ENCODE data around the gene PMIS2. TPM values are rescaled to one million over a fixed set of nuclear protein-coding genes. Genes with fewer than 3 reads are reported as not detected.

The PMIS2 gene
- total RNA-seq, 1 experiment from 2014 or later = not detected

GRCh38 chr19:35615036-35615435 is 29.1 kb downstream of the PMIS2 start:
- no peak overlapping the region for H3K4me3 ChIP-seq
- DNase-seq (ENCODE audit: low read depth in 1 of 2, low spot score in 2 of 2) = no peak
- peaks cover 10% of the 10 kb centered on the region for H3K4me1 ChIP-seq (replicated peaks)
- no peak overlapping the region for H3K27ac ChIP-seq
- H3K27me3 ChIP-seq (replicated peaks) = no peaks in the 10 kb centered on the region
- no peaks in the 10 kb centered on the region for H3K9me3 ChIP-seq (replicated peaks)
- peaks cover 16% of the 10 kb centered on the region; the same call in 1 of the 2 replicates for H3K36me3 ChIP-seq

DNA sequence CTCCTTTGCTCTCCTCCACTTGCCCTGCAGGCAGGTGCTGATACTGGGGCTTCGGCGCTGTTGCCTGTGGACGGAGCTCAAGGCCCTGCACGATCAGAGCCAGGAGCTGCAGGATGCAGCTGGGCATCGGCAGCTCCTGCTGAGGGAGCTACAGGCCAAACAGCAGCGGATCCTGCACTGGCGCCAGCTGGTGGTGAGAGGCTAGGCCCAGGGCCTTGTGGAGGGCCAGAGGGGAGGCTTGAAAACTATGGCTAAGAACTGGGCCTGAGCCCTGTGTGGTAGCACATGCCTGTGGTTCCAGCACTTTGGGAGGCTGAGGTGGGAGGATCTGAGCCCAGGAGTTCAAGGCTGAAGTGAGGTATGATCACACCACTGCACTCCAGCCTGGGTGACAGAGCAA is 32.9 kb downstream of the PMIS2 start:
- no peak overlapping the region for H3K4me3 ChIP-seq
- DNase-seq (ENCODE audit: low read depth in 1 of 2, low spot score in 2 of 2) = no peak

DNA sequence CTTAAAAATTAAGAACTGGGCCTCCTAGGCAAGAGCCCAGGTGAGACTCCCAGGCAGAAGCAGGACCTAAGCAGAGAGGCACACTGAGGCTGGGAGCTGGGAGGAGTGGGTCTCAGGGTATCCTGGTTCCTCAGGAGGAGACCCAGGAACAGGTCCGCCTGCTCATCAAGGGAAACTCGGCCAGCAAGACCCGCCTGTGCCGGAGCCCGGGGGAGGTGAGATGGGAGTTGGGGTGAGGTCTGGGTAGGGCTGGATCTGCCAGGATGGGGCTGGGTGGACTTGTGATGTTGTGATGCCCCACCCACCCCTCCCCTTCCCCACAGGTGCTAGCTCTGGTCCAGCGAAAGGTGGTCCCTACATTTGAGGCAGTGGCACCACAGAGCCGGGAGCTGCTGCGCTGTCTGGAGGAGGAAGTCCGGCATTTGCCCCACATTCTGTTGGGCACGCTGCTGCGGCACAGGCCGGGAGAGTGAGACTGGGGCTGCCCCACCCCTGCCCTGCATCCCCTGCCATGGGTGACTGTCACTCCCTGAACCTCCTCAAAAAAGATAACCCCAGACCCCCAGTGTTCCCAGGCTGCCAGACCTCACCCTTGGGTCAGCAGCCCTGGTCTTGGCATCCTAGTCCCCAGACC is 33.4 kb downstream of the PMIS2 start:
- no peak overlapping the region for H3K4me3 ChIP-seq
- no peaks in the 10 kb centered on the region for H3K9me3 ChIP-seq (replicated peaks)
- no peaks in the 10 kb centered on the region for H3K27me3 ChIP-seq (replicated peaks)
- peaks cover 18% of the 10 kb centered on the region; the same call in 1 of the 2 replicates for H3K36me3 ChIP-seq
- no peak for DNase-seq (ENCODE audit: low read depth in 1 of 2, low spot score in 2 of 2)
- no peak overlapping the region for H3K27ac ChIP-seq
- no peaks in the 10 kb centered on the region for H3K4me1 ChIP-seq (replicated peaks)

More for the DNA sequence above, 32.9 kb downstream of the PMIS2 start:
- peaks cover 20% of the 10 kb centered on the region; the same call in 1 of the 2 replicates for H3K36me3 ChIP-seq
- H3K27me3 ChIP-seq (replicated peaks) = no peaks in the 10 kb centered on the region
- no peaks in the 10 kb centered on the region for H3K9me3 ChIP-seq (replicated peaks)
- no peak overlapping the region for H3K27ac ChIP-seq
- no peaks in the 10 kb centered on the region for H3K4me1 ChIP-seq (replicated peaks)

GRCh38 chr19:35620001-35620400 is 34.0 kb downstream of the PMIS2 start:
- H3K36me3 ChIP-seq = peaks cover 18% of the 10 kb centered on the region; the same call in 1 of the 2 replicates
- no peaks in the 10 kb centered on the region for H3K27me3 ChIP-seq (replicated peaks)
- no peaks in the 10 kb centered on the region for H3K4me1 ChIP-seq (replicated peaks)
- H3K9me3 ChIP-seq (replicated peaks) = no peaks in the 10 kb centered on the region
- no peak overlapping the region for H3K27ac ChIP-seq
- no peak for DNase-seq (ENCODE audit: low read depth in 1 of 2, low spot score in 2 of 2)
- H3K4me3 ChIP-seq = no peak overlapping the region

GRCh38 chr19:35621708-35622107 is 35.7 kb downstream of the PMIS2 start:
- no peaks in the 10 kb centered on the region for H3K27me3 ChIP-seq (replicated peaks)
- H3K36me3 ChIP-seq = peaks cover 15% of the 10 kb centered on the region; the same call in 1 of the 2 replicates
- H3K27ac ChIP-seq = no peak overlapping the region
- DNase-seq (ENCODE audit: low read depth in 1 of 2, low spot score in 2 of 2) = no peak
- H3K4me1 ChIP-seq (replicated peaks) = no peaks in the 10 kb centered on the region
- H3K9me3 ChIP-seq (replicated peaks) = no peaks in the 10 kb centered on the region
- H3K4me3 ChIP-seq = no peak overlapping the region

GRCh38 chr19:35622750-35623149 is 36.8 kb downstream of the PMIS2 start:
- H3K4me3 ChIP-seq = no peak overlapping the region
- H3K9me3 ChIP-seq (replicated peaks) = no peaks in the 10 kb centered on the region
- H3K27ac ChIP-seq = no peak overlapping the region
- DNase-seq (ENCODE audit: low read depth in 1 of 2, low spot score in 2 of 2) = no peak
- H3K36me3 ChIP-seq = peaks cover 15% of the 10 kb centered on the region; the same call in 1 of the 2 replicates
- H3K4me1 ChIP-seq (replicated peaks) = no peaks in the 10 kb centered on the region
- H3K27me3 ChIP-seq (replicated peaks) = no peaks in the 10 kb centered on the region

GRCh38 chr19:35623327-35624010 is 37.5 kb downstream of the PMIS2 start:
- no peak for DNase-seq (ENCODE audit: low read depth in 1 of 2, low spot score in 2 of 2)
- no peaks in the 10 kb centered on the region for H3K9me3 ChIP-seq (replicated peaks)
- no peaks in the 10 kb centered on the region; the same call in 1 of the 2 replicates for H3K4me1 ChIP-seq (replicated peaks)
- H3K27me3 ChIP-seq (replicated peaks) = no peaks in the 10 kb centered on the region
- no peak overlapping the region for H3K4me3 ChIP-seq
- no peak overlapping the region for H3K27ac ChIP-seq
- H3K36me3 ChIP-seq = peaks cover 14% of the 10 kb centered on the region; the same call in 1 of the 2 replicates

DNA sequence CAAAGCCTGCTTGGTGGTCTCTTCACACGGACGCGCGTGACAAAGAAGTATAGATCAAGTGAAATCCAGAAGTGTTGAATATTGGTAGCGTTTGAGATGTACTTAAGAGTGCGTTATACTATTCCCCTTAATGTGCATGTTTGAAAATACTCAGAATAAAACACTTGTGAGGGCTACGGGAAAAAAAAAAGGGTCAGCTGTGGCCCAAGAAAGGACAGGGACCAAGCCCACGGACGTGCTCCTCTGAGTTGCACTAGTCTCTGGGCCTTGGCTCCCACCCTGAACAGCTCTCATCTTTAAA is 42.2 kb downstream of the PMIS2 start:
- Histone ChIP-seq H3K4me3 (peak overlapping the region; percentile 75), H3K27me3 (replicated peaks) (no peaks in the 10 kb centered on the region), H3K9me3 (replicated peaks) (no peaks in the 10 kb centered on the region), H3K4me1 (replicated peaks) (peaks cover 6% of the 10 kb centered on the region), H3K27ac (peak overlapping the region; percentile 79), H3K36me3 (peaks cover 41% of the 10 kb centered on the region)
- DNase-seq (ENCODE audit: low read depth in 1 of 2, low spot score in 2 of 2) = no peak

GRCh38 chr19:35628565-35629331 is 42.8 kb downstream of the PMIS2 start, which contains the start of gene RBM42:
Gene RBM42 (plus strand): TSS chr19:35629036. CDS start chr19:35629154, 118 bp downstream.
- Histone ChIP-seq H3K36me3 (peaks cover 47% of the 10 kb centered on the region), H3K9me3 (replicated peaks) (no peaks in the 10 kb centered on the region)

DNA sequence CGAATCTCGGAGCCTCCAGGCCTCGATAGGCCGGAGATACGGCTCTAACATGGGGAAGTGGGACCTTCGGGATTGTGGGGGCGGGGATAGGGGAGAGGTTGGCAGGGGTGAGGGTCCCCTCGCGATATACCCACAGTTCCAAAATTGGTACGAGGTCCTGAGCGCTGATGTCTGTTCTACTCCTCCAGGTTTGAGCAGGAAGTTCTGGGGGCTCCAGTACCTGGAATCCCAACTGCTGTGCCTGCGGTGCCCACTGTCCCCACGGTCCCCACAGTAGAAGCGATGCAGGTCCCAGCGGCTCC is 43.3 kb downstream of the PMIS2 start:
- Histone ChIP-seq H3K27me3 (replicated peaks) (no peaks in the 10 kb centered on the region), H3K4me1 (replicated peaks) (peaks cover 6% of the 10 kb centered on the region), H3K36me3 (peaks cover 52% of the 10 kb centered on the region), H3K9me3 (replicated peaks) (no peaks in the 10 kb centered on the region), H3K4me3 (peak overlapping the region; percentile 75), H3K27ac (peak overlapping the region; percentile 73)
- DNase-seq (ENCODE audit: low read depth in 1 of 2, low spot score in 2 of 2) = no peak

More at GRCh38 chr19:35628565-35629331, 42.8 kb downstream of the PMIS2 start, which contains the start of gene RBM42:
- Histone ChIP-seq H3K4me1 (replicated peaks) (peaks cover 6% of the 10 kb centered on the region), H3K27me3 (replicated peaks) (no peaks in the 10 kb centered on the region), H3K4me3 (peak within 1 kb of the TSS; percentile 75), H3K27ac (peak within 1 kb of the TSS; percentile 79)
- peak; percentile 98 to 99 for DNase-seq (ENCODE audit: low read depth in 1 of 2, low spot score in 2 of 2)

DNA sequence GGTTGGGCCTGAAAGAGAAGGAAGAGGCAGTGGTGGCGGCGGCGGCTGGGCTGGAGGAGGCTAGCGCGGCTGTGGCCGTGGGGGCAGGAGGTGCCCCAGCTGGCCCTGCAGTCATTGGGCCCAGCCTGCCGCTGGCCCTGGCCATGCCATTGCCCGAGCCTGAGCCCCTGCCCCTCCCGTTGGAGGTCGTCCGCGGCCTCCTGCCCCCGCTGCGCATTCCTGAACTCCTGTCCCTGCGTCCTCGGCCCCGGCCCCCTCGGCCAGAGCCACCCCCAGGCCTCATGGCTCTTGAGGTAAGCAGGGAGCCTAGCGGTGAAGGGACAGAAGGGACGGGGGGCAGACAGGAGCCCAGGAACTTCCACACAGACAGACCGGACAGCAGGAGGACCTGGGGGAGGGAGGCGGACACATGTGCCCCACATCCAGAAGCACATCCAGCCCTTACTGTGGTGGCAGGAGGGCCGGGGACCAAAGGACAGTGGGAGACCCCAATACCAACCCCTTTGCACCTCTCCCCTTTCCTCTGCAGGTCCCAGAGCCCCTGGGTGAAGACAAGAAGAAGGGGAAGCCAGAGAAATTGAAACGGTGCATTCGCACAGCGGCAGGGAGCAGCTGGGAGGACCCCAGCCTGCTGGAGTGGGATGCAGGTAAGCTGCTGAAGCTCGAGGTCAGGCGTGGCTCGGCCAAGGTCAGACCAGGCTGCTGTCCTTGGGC is 47.9 kb downstream of the PMIS2 start:
- no peaks in the 10 kb centered on the region for H3K9me3 ChIP-seq (replicated peaks)
- peaks cover 90% of the 10 kb centered on the region for H3K36me3 ChIP-seq
- no peaks in the 10 kb centered on the region for H3K27me3 ChIP-seq (replicated peaks)
- DNase-seq (ENCODE audit: low read depth in 1 of 2, low spot score in 2 of 2) = no peak
- no peak overlapping the region for H3K4me3 ChIP-seq
- H3K4me1 ChIP-seq (replicated peaks) = peaks cover 6% of the 10 kb centered on the region; the same call in 1 of the 2 replicates
- H3K27ac ChIP-seq = no peak overlapping the region

DNA sequence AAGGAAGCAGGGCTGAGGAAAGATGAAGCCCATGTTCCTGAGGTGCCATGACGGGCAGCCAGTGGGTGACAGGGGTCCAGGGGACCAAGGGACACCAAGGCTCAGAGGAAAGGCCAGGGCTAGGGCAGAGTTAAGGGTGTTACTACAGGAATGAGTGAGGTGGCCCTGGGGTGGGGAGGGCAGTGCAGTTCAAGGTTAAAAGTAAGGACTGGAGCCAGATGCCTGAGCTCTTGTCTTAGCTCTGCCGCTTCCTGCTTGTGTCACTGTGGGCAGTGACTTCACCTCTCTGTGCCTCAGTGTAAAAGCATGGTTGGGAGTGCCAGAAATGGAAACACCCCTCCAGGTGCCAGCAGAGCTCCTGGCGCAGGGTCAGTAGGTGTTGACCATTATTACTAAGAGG is 50.7 kb downstream of the PMIS2 start:
- Histone ChIP-seq H3K27me3 (replicated peaks) (no peaks in the 10 kb centered on the region), H3K27ac (no peak overlapping the region), H3K9me3 (replicated peaks) (no peaks in the 10 kb centered on the region), H3K4me1 (replicated peaks) (no peaks in the 10 kb centered on the region), H3K4me3 (no peak overlapping the region), H3K36me3 (peaks cover 64% of the 10 kb centered on the region)
- no peak for DNase-seq (ENCODE audit: low read depth in 1 of 2, low spot score in 2 of 2)
